GM13976 (cell line): ENCODE measurements around the gene KRTAP5-5.

Experiments
- DNase-seq: peaks from one replicate; pipeline ENCODE4 v3.0.0; 2012; ENCODE audit warnings: low spot score
- in situ Hi-C: fragments of 300-500 bp; cut with MboI; formaldehyde crosslinking; loops from one replicate; pipeline ENCODE4 v1.12.0; 2022; ENCODE audit warnings: low sequenced_read_pairs, mixed read lengths, inconsistent platforms; ENCODE audit not compliant: unreplicated experiment
- TF ChIP-seq, protein P1 (sequence below): IDR thresholded peaks from 2 replicates; pipeline ENCODE4 v1.5.1; 2012; ENCODE audit warnings: borderline replicate concordance, mild to moderate bottlenecking; ENCODE audit not compliant: insufficient read depth; ENCODE audit errors: extremely low read depth, missing control alignments, control extremely low read depth

The KRTAP5-5 gene

DNA sequence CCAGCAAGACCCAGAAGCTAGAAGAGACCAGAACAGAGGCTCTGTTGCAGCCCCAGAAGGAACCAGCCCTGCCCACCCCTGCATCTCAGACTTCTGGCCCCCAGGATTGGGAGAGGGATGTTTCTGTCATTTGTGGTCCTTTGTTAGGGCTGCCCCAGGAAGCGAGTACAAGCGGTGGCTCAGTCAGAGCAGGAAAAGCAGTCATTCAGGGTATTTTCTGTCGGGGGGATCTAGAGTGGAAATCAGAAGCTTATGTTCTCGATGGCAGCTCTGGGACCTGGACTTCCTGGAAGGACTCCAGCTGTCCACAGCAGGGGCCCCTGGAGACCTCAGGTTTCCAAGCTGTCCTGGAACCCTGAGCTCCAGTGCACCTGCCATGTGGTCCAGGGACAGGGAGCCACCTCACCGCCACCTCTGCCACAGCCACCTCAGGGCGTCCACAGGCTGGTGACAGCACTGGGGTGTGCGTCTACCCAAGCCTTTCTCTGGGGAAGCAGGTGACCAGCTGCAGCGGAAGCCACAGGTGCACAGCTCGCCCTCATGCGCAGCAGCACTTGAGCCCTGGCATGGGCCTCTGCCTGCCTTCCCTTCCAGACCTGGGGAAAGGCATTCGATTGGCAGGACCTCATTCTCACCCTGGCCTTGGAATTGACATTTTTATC is 2.6 kb downstream of the KRTAP5-5 start:
- DNase-seq, result no peak
- in situ Hi-C loops, result no loop called here
- TF ChIP-seq, protein P1, sequence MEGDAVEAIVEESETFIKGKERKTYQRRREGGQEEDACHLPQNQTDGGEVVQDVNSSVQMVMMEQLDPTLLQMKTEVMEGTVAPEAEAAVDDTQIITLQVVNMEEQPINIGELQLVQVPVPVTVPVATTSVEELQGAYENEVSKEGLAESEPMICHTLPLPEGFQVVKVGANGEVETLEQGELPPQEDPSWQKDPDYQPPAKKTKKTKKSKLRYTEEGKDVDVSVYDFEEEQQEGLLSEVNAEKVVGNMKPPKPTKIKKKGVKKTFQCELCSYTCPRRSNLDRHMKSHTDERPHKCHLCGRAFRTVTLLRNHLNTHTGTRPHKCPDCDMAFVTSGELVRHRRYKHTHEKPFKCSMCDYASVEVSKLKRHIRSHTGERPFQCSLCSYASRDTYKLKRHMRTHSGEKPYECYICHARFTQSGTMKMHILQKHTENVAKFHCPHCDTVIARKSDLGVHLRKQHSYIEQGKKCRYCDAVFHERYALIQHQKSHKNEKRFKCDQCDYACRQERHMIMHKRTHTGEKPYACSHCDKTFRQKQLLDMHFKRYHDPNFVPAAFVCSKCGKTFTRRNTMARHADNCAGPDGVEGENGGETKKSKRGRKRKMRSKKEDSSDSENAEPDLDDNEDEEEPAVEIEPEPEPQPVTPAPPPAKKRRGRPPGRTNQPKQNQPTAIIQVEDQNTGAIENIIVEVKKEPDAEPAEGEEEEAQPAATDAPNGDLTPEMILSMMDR, result no peak

DNA sequence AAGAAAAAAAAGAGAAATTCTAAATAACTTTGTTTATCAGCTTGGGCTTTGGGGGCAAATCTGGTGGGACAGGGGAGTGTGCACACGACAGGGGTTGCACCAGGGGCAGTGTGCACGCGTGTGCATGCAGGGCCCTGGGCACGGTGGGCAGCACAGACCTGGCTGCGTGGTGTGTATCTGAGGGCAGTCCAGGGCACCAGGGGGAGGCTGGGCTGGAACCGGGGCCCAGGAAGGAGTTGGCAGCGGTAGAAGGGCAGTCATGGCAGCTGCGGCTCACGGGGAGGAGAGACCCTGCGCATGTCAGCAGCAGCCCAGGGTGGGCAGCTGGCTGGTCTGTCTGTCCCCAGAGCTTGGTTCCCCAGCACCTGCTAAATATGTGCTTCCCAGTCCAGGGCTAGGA is 4.3 kb downstream of the KRTAP5-5 start:
- TF ChIP-seq, protein P1, result no peak
- no peak for DNase-seq
- in situ Hi-C loops, result no loop called here

DNA sequence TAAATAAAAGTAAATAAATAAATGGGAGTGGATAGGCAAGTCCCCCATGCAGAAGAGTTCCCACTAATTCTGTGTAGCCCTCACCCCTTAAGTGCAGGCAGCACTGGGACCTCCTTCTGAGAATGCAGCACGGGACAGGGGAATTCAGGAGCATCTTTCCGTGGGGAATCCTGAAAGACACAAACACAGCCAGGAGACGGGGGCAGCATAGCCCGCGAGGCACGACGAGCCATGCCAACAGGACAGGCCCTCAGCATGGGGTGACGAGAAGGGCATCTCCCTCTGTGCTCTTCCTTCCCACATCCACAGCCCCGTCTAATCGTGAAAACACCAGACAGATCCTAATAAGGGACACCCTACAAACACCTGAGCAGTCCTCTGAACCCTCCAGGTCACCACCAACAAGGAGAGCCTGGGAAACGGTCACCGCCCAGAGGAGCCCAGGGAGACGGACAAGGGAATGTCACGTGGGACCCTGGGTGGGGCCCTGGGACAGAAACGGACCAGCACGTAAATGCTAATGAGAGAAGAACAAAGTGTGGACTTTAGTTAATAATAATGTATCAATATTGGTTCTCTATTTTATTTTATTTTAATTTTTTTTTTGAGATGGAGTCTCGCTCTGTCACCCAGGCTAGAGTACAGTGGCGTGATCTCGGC is 6.8 kb downstream of the KRTAP5-5 start:
- in situ Hi-C loops, result no loop called here
- DNase-seq, result no peak
- TF ChIP-seq, protein P1, result no peak

DNA sequence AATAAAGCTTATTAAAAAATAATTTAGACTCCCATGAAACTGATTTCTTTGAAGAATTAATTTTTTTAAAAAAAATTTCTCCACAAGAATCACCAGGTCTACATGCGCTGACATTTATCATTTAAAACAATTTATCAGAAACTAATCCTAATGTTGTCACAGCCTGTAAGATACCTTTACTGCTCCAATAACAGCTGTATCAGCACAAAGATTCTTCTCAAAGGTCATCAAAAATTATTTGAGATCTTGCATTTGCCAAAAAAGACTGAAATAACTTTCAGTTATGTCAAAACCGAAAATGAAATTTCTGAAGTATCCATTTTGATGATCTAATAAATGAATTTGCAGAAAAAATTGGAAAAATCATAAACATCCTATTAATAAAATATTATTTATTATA is 8.1 kb downstream of the KRTAP5-5 start:
- no peak for DNase-seq
- in situ Hi-C loops, result no loop called here
- TF ChIP-seq, protein P1, result no peak

DNA sequence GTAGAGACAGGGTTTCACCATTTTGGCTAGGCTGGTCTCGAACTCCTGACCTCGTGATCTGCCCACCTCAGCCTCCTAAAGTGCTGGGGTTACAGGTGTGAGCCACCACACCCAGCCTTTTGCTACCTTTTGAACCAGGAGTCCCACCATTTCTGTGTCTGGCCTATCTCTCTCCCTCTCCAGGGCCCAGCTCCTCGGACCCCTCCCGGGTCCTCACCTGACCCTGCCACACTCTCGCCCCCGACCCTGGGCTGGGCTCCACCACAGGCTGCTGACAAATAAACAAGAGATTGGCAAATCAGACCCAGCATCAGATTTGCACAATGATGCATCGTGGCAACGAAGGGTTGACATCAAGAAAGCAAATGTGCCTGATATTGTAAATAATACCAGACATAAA is 8.8 kb downstream of the KRTAP5-5 start:
- TF ChIP-seq, protein P1, result no peak
- DNase-seq, result no peak
- in situ Hi-C loops, result no loop called here

DNA sequence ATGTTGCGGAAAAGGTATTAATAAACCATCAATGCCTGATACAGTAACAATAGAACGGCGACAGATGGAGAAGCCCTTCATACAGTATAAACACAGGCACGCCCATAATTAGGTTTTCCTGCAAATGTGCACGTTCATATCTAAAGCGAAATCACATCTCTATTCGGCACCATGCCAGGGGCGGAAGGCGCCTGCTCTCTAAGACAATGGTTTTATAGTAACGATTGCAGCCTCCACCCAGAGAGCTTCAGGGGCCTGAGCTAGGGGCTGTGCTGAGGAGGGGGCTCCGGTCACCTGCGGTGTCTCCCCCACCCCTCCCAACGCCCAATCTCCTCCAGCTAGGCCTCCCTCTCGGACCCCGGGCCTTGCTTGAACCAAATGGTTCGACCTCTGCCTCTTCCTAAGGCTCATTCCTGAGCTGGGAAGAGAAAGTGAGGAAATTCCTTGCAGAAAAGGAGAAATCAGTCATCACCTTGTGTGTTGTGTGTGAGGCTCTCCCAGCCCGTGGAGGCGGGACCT is 9.6 kb downstream of the KRTAP5-5 start:
- TF ChIP-seq, protein P1, result no peak
- in situ Hi-C loops, result no loop called here
- DNase-seq, result no peak
